ENCODE data around the gene PTCHD1.
A peak's percentile ranks its signal among the peaks of the same experiment; 100 is the strongest.

Gene PTCHD1

DNA sequence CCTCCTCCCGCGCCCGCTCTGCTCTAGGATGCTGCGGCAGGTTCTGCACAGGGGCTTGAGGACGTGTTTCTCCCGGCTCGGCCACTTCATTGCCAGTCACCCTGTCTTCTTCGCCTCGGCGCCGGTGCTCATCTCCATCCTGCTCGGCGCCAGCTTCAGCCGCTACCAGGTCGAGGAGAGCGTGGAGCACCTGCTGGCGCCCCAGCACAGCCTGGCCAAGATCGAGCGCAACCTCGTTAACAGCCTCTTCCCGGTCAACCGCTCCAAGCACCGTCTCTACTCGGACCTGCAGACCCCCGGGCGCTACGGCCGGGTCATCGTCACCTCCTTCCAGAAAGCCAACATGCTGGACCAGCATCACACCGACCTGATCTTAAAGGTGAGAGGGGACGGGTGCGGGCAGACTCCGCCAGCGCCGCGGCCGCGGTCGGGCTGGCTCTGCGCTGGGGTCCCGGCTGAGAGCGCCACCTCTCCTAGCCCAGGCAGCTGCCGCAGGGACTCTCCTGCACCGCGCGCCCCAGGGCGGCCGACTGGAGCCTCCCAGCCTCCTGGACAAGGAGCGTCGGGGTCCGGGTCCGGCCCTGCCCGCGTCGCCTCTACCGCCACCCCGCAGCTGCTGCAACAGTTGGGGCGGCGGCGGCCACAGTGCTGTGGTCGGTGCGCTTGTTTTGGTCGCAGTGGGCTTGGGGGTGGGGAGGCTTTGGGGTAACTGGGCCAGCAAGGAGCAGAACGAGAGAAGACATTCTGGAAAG is at the start of gene PTCHD1:
TSS of gene PTCHD1 (plus strand) at position 2 of the 752 bp plus-strand sequence. CDS start at position 29, 27 bp downstream.
- peak in 3 of 51 donors; percentile 3 to 12 (median 5) for DNase-seq

DNA sequence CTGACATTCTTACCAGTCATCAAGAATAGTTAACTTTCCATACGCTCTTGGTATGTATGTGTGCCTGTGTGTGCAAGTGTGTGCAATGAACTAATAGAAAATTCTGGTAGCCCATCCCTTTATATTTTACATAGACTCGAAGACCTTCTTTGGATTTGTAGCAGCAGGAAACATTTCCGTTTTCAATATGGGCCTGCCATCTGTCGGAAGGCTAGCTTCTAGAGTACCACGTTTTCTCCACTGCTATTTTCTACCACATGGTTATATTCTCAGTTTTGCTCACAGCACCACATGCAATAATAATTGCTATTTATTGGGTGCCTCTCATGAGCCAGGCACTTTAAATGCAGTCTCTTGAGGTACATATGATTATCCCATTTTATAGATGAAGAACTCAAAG is 47.9 kb upstream of the PTCHD1 start:
- DNase-seq: no peak

DNA sequence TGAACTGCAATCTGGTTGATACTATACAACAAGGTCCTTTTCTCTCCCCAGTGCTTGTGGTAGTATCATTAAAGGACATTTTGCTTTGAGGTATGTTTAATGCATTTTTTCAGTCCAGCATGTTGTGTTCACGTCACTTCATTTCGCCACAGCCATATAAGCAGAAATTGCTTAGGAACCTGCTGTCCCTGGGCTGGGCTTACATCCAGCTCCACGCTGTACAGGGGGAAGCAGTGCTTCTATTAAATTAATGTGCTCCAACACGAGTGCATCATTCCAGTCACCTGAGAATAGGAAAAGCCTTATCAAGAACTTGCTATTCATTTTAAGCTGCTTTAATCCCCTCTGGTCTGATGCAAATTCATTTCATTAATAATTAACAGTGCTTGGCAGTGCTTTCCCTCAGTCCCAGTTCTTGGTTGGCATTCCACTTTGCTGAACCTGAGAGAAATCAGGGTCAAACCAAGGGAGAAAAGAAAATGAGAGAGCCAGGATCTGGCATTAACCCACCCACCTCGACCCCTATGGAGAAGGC is 47.4 kb upstream of the PTCHD1 start:
- no peak for DNase-seq

DNA sequence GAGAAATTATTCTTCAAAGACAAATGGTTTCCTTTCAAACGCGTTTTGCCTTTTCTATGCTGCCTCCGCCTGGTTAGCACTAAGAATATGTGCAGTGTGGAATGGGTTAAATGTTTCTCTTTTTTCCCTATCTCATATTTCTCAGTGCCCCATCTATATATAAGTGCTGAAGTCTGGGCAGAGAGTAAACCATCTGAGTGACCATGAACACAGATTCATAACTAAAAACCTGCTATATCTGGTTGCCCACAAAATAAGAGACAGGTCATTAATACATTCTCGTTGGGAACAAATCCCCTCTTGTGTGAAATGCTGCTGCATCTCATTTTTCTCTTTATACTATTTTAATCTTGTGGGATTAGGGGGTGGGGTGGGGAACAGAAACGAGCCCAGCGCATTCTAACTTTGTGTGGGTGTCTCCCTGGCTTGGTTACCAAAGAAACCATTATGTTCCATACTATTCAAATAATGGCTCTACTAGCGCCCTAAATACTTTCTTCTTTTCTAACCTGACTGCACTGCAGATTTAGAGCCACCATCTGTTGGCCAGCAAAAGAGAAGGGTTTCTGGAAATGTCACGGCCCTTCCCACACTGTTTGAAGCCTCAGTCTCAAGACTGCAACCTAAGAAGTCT is 42.2 kb upstream of the PTCHD1 start:
- DNase-seq: peak in 3 of 51 donors; percentile 9 to 36 (median 14)

DNA sequence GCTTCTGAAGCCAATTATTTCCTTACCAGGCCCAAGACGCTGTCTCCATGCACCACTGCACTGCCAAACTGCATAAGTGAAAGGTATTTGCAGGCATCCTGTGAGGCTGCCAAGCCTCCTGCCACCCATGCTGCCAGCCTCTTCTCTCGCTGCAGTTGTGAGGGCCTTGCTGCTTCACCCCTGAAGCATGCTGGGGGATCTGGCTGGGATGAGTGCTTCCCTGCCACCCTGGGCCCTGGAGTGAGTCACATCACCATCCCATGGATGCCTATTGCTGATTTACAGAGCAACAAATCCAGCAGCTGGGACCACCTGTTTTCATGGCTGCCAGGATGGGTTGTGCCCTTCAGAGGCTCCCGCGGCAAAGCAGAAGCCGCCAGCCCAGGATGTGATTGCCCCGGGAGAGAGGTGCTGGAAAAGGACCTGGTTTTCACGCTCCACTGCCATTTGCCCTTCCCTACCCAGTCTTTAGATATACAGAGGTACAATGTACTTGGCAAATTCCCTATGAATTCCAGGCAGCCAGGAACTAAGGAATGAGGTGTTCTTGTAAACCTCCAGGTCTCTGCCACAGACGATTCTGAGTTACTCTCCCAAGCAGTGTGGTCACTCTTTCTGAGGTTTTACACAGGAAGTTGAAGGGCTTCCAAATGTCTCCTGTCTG is 41.5 kb upstream of the PTCHD1 start:
- DNase-seq: peak in 18 of 51 donors; percentile 0 to 23 (median 2)

DNA sequence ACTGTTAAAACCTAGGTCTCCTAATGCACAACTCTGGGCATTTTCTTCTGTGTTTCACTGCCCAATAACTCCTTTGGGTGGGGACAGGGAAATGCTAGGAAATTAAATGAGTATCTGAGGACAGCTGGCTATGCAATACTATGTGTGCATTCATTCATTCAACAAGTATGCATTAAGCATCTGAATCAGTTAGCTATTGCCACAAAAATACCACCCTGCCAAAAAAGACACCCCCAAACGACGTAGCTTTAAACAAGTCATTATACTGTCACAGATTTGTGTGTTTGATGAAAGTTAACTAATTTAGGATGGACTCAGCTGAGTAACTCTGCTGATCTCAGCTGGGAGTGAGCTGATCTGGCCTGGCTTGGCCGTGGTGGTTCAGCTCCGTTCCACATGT is 29.8 kb upstream of the PTCHD1 start:
- DNase-seq: no peak

DNA sequence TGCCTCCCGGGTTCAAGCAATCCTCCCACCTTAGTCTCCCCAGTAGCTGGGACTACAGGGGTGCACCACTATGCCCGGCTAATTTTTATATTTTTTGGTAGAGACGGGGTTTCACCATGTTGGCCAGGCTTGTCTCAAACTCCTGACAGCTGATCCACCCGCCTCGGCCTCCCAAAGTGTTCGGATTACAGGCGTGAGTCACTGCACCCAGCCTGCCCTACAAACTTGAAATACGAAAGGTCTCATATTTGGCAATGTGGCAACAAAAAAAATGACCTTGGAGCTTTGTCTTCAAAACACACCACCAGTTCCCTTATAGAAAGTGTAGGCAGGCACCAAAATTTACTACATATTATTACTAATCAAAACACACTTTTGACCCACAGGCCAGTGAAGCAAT is 22.9 kb upstream of the PTCHD1 start:
- DNase-seq: no peak

DNA sequence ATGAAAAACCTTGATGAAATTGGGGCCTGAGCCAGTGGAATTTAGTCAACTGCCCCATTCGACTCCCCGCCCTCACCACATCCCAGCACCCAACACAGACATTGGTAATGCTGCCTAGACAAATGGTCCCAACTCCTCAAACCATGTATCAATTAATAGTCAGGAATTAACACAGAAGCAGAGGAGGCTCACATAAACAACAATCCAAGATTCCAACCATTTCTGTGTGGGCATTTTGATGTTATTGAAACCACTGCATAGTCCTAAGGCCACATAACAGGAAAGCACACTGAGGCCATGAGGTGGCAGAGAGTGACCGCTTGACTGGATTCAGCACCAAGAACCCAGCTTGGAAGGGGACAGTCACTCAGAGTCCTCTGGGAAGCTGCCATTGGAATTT is 22.5 kb upstream of the PTCHD1 start:
- no peak for DNase-seq

DNA sequence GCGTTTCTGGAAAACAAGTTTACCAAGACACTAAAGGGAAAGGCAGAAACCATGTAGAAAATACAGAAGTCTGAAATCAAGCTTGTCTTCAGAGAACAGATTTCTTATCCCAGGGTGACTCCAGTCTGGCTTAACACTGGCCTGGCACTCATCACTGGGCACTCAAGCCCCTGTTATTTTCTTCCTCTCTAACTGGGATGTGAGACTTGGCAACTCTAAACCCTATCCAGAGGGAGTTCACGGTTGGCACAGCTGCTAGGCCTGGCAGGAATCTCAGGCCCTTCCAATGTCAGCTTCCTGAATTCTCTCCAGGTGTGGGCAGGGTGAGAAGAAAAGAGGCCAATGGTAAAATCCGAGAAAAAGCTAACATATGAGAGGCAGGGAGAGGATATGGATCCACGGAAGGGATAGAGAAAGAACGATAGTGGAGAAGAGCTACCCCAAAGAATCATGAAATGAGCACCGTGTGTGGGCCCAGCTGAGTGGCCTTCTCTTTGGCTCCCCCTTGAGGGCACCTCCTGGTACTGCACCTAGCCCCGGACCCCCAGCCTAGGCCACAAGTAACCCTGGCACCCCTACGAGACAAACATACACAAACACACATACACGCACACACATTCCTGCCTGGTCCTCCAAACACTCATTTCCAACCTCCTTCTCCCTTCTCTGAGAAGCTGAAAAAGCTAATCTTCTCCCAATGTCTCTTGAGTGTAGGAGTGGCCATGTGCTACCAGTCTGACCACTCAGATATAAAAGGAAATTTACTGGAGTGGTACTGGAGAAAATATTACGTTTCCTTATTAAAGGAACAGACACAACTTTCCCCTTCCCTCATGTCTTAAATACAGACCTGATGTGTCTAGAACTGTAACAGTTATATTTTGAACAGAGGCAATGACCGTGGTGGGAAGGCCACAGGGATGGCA is 16.6 kb upstream of the PTCHD1 start:
- DNase-seq: peak in 4 of 51 donors; percentile 0 to 4 (median 1)

DNA sequence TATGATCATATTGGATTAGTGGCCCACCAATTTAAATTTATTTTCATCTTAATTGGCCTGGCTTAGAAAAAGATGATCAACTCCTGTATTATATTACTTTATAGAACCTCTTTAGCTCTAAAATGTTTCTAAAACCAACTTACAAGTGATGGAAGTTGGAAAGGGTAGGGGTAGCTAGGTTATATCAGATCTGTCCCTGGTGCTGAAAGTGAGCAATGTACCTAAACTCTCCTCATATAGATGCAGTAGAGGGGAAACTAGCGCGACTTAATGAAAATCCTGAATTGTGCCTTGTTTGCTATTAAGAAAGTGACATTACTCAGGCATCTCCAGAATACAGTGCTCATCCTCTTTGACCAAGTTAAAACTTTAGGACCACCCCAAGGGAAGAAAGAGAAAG is 7.5 kb upstream of the PTCHD1 start:
- no peak for DNase-seq

DNA sequence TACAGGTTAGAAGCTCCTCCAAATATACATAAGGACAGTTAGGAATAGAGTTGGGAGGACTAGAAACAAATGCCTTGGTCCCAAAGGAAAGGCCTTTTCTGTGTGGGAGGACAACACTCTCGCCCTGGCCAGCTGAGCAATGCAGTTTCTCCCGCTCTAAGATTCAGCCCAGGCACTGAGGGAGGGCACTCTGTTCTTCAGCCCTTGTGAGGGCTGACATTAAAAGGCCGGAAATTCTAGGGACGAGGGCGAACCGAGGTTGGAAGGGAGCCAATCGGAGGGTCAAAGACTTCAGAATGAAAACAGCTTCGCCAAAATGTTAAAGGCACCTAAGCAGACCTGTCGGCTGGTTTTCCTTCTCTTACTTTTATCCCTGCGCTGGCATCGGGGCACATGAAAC is 2.9 kb upstream of the PTCHD1 start:
- DNase-seq: peak in 2 of 51 donors; percentile 14 to 33

DNA sequence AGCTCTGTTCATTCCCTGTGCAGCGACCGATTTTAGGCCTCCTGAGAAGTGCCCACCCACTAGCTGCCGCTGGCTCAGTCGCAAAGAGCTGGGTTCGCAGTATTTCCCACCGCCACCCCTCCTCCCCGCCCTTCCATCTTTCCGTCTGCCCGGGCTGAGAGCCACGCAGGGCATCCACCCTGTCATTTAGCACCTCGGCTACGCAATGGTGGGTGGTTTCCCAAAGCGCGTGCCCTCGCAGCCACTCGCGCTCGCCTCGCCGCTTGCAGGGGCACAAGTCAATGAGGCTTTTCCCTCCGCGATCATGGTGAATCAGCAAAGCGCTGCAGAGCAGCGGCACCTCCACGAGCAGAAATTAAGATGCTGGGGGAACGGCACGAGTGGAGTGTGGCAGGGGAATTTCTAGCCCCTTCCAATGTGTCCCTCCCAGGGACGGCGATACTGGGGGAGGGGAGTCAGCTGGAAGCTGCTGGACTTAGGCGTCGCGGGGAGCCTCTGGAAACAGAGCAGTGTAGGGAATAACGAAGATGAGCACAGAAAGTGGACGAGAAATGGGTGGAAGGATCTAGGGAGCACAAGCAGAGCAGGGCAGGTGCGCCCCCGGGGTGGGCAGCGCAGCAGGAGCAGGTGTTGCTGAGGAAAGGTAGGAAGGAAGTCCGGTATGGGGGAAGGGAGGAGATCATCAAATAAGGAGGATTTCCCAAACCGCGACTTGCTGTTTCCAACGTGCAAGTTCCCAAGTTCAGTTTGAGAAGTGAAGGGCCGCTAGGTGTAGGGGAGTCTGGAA is 2.4 kb upstream of the PTCHD1 start:
- peak in 36 of 51 donors; percentile 0 to 60 (median 24) for DNase-seq

DNA sequence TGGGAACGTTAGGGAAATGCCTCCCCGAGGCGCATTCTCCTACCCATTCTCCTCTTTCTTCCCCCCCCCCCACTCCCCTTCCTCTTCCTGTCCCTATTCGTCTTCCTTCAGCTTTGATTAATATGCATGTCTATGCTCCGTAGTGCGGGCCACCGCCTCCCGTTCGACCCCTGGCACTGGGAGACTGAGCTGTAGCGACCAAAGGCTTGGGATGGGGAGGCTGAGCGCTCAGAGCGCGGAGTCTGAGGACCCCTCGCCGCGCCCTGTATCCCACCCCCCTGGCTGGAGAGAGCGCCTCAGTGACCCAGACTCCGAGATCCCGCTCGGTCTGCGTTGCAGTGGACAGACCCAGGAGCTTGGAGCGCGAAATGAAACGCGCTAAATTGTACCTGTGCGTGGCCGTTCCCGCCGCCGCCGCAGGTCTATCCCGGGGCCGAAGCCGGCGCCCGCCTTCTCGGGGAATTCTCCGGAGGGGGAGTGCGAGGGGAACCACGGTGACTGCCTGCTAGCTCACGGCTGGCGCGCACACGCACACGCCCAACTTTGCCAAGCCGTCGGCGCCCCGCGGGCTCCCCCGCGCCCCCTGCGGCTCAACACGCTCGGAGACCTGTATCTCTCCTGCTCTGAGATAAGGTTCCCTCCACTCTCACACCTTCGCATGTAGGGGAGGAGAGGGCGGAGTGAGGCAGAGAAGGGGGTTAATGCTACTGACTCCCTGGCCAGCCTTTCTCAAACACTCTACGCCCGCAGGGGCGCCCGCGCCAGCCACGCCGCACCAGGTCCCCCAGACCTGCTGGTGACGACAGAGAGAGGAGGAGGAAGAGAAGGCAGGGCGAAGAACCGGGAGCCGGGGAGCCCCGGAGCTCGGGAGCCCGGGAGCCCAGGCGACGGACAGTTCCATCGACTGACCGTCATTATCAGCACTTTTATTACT is 1.5 kb upstream of the PTCHD1 start:
- peak in 12 of 51 donors; percentile 0 to 51 (median 6) for DNase-seq

DNA sequence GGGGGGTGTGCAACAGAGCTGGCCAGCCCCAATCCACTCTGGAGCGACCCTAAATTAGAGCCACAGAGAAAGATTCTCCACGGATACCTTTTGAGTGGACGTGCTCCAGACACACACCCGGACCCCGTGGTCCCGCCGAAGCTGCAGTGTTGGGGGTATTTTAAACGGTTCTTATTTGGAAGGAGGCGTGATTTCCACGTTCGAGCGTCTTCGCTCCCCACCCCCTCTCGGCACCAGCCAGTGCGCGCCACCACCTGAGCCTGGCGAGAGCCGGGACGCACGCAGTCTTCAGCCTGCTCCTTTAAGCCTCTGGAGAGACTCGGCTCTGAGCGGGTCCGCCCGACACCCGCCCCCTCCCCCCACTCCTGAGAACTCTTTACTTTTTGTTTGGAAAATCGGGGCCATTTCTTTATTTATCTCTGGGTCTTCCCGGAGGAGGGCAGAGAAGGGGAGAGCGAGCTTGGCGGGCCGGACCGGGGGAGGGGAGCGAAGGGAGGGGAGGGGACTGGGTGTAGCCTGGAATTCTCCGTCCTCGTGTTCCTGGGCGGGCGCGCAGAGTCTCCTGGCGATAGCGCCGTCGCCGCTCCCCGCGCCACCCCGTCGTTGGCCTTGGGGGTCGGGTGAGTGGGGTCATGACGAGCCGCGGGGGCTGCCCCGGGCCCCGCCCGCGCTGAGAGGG is 668 bp upstream of the PTCHD1 start:
- DNase-seq: peak in 23 of 51 donors; percentile 1 to 67 (median 22)

DNA sequence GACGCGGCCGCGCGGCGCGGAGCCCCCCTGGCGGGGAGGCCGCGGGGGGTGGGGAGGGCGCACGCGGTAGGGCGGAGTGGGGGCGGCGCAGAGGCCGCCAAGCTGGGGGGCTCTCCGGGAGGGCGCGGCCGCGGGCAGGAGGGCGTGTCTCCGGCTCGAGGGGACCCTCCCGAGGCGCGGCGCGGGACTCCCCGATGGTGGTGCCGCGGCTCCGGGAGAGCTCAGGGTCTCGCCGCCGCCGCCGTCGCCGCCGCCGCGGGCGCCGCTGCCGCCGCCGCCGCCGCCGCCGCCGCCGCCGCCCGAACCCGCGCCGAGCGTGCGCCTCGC is 165 bp upstream of the PTCHD1 start:
- DNase-seq: peak in 4 of 51 donors; percentile 1 to 28 (median 20)

DNA sequence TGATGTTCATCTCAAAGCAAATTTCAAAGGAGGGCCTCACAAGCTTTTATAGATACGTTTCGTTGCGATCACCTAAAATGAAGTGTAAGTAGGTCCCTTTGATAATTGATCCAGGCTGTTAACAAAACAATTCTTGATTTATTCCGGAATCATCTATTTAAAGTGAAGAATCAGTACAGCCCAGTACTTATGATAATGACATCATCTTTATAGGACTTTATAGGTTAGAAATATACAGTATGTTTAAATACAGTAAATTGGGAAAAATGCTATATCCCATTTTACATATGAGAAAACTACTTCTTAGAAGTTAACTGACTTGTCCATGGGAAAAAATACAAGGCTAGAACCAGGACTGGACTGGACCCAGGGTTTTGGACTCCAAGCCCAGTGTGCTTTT is 3.7 kb downstream of the PTCHD1 start:
- DNase-seq: no peak

DNA sequence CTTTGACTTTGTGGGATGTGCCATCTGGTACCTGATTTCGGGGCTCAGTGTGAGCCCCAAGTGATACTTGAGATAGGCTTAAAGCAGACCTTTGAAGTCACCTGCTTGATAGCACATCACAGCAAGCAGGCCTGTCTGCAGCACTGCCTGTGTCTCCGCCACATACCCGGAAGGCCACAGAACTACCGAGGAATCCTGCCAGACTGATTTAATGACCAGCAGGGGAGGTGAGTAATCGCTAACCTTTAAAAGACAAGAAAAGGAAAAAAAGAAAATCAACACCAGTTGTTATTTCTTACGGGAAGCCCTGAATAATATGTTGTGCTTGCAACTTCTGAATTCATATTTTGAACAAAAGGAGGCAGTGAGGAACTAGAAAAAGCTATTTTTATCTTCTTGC is 6.8 kb downstream of the PTCHD1 start:
- peak in 1 of 51 donors; percentile 1 for DNase-seq

DNA sequence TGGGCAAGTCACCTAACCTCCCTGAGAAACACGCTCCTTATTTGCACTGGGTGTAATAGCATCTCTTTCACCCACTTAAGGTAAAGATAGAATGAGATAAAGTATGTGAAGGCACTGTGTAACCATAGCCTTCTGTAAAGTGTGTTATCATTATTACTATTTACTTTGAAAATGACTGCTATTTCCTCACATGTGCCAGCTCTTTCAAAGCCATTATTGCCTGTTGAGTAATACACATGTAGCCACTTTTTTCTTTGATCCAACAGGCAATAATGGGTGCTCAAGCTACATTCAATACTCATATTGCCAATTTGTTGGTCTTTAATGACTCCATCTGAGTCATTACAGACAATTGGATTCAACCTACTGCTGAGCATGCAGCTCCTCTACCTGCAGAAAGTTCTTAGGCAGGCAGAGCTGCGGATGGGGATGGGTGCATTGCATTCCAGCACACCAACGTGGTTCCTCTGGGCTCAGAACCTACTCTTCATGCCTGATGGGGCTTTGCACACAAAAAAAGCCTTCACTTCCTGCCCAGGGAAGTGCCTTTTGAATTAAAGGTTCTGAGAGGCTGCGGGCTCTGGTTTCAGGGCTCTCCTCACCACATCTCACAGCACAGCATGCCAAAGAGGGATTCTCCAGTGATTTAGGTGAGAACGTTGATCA is 9.7 kb downstream of the PTCHD1 start:
- no peak for DNase-seq
